Loucy (cell line): Measurements from ENCODE around the gene SH3PXD2A.

ENCODE experiments used
- H2AFZ ChIP-seq: fragments of 200-600 bp; sonication (generic); 2 replicates; pipeline ENCODE4 v1.6.0; 2016; ENCODE audit warnings: antibody characterized with exemption, mild to moderate bottlenecking, low read length, moderate library complexity
- H3F3A ChIP-seq: fragments of 200-600 bp; 2 replicates; pipeline ENCODE4 v1.6.0; 2016; ENCODE audit warnings: antibody characterized with exemption, low read depth, mild to moderate bottlenecking
- H3K27me3 ChIP-seq: fragments of 200-600 bp; sonication (generic); 2 replicates; pipeline ENCODE4 v1.6.1; 2014; ENCODE audit warnings: low read length, mild to moderate bottlenecking; ENCODE audit not compliant: insufficient read depth, poor library complexity, severe bottlenecking
- H3K36me3 ChIP-seq: fragments of 200-600 bp; sonication (generic); 2 replicates; pipeline ENCODE4 v1.6.1; 2016; ENCODE audit warnings: low read length; ENCODE audit not compliant: insufficient read depth
- H3K4me1 ChIP-seq: fragments of 200-600 bp; sonication (generic); 2 replicates; pipeline ENCODE4 v1.5.1; 2014; ENCODE audit warnings: low read length, mild to moderate bottlenecking; ENCODE audit not compliant: insufficient read depth, poor library complexity, severe bottlenecking
- H3K4me2 ChIP-seq: fragments of 200-600 bp; sonication (generic); 2 replicates; pipeline ENCODE4 v1.6.0; 2014; ENCODE audit warnings: antibody characterized with exemption, low read length, low read depth, mild to moderate bottlenecking; ENCODE audit not compliant: poor library complexity, severe bottlenecking
- H3K4me3 ChIP-seq: fragments of 200-600 bp; sonication (generic); 2 replicates; pipeline ENCODE4 v1.5.1; 2014; ENCODE audit warnings: low read length, mild to moderate bottlenecking, mixed read lengths; ENCODE audit not compliant: poor library complexity, severe bottlenecking
- H3K79me2 ChIP-seq: fragments of 200-600 bp; sonication (generic); 2 replicates; pipeline ENCODE4 v1.6.1; 2014; ENCODE audit warnings: low read length; ENCODE audit not compliant: insufficient read depth
- H3K9ac ChIP-seq: fragments of 200-600 bp; sonication (generic); 2 replicates; pipeline ENCODE4 v1.6.0; 2014; ENCODE audit warnings: mild to moderate bottlenecking, low read depth, low read length, moderate library complexity; ENCODE audit not compliant: poor library complexity, severe bottlenecking
- H3K9me2 ChIP-seq: fragments of 200-600 bp; sonication (generic); replicated peaks from 2 replicates; pipeline ENCODE4 v1.6.1; 2016; ENCODE audit warnings: low read depth, low read length, mixed read lengths
- H3K9me3 ChIP-seq: fragments of 200-600 bp; sonication (generic); 2 replicates; pipeline ENCODE4 v1.6.1; 2014; ENCODE audit warnings: mild to moderate bottlenecking, antibody characterized with exemption, low read length, low read depth; ENCODE audit not compliant: insufficient read depth
- H4K20me1 ChIP-seq: fragments of 200-600 bp; sonication (generic); 2 replicates; pipeline ENCODE4 v1.6.0; 2014; ENCODE audit warnings: antibody characterized with exemption, low read length, mild to moderate bottlenecking; ENCODE audit not compliant: insufficient read depth, poor library complexity, severe bottlenecking
- EZH2phosphoT487 ChIP-seq: fragments of 200-600 bp; IDR thresholded peaks from 2 replicates; pipeline ENCODE4 v1.6.1; 2018; ENCODE audit warnings: antibody characterized with exemption, mild to moderate bottlenecking, moderate library complexity, borderline replicate concordance
- TF ChIP-seq, protein P1 (sequence below): fragments of 200-600 bp; sonication (generic); conservative IDR thresholded peaks from 2 replicates; pipeline ENCODE4 v1.5.1; 2014; ENCODE audit warnings: mild to moderate bottlenecking, antibody characterized with exemption, low read length

SH3PXD2A gene

DNA sequence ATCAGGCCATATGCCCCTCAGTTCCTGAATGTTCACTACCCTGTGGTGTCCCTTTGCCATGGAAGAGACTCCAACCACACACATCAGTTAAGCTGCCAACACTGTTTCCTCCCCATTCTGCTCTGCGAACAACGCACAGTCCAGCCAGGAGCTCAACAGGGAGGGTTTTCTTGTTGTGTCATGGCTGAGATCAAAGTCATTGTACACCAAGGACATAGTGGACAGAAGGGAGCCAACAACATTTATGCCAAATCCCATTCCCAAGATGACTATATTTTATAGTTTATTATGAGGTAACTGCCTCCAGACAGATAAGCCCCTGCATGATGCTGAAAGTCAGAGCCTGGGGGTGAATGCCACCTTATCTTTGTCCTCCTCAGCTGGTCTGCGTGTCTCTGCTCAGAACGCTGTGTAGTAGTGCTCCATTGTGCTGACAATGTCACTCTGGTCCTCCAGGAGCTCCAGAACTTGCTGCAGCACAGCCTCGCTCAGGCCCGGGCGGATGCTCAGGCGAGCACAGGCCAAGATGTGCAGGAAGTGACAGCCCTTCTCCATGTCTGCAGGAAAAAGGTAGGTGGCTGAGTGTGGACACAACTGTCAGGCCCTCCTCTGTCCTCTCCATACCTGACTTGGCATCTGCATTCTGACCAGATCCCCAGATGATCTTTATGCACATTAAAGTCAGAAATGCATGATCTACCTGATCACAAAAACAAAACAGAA is 27.1 kb upstream of the SH3PXD2A start:
- TF ChIP-seq EZH2phosphoT487, result no peak
- TF ChIP-seq, protein P1, sequence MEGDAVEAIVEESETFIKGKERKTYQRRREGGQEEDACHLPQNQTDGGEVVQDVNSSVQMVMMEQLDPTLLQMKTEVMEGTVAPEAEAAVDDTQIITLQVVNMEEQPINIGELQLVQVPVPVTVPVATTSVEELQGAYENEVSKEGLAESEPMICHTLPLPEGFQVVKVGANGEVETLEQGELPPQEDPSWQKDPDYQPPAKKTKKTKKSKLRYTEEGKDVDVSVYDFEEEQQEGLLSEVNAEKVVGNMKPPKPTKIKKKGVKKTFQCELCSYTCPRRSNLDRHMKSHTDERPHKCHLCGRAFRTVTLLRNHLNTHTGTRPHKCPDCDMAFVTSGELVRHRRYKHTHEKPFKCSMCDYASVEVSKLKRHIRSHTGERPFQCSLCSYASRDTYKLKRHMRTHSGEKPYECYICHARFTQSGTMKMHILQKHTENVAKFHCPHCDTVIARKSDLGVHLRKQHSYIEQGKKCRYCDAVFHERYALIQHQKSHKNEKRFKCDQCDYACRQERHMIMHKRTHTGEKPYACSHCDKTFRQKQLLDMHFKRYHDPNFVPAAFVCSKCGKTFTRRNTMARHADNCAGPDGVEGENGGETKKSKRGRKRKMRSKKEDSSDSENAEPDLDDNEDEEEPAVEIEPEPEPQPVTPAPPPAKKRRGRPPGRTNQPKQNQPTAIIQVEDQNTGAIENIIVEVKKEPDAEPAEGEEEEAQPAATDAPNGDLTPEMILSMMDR, result no peak
- peaks cover 51% of the 10 kb centered on the region; the same call in 1 of the 2 replicates for H3K36me3 ChIP-seq
- H3K4me1 ChIP-seq, result no peaks in the 10 kb centered on the region

DNA sequence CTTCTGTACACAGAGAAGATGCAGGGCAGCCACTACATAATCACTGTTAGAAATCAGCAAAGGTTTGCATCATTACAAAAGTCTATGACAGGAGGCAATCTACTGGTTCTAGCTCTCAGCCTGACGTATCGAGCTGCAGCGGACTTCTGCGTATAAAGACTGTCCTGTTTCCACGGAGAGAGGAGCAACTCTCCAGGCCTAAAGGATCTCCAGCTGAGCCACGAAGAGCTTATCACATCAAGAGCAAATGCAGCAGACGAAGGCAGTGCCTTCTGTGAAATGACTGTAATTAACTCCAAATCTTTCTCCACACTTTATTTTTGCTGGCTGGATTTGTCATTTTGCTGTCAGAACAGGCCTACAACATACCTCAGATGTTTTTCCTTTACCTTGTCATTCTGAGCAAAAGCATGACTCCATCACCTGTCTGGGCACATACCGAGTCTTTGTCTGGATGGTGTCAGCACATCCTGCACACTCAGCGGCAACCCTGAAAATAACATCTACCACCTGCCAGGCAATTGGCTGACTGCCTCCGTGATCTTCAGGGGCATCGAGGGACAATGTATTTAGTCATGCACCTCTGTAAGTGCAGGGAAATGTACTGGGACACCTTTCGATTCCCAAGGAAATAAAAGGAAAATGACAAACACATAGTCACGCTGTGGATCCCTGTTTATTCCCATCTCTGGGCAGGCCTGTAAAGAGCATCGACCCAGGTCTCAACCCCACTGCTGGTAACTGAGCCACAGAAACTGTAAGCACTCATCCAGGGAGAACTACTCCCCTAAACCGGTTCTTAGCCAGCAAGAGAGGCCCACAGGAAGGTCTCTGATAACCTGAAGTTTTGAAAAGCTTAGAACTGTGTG is 26.3 kb upstream of the SH3PXD2A start:
- Histone ChIP-seq H3K9ac (no peak overlapping the region), H3K4me3 (no peak overlapping the region), H3K4me1 (no peaks in the 10 kb centered on the region), H3K9me2 (no peaks in the 10 kb centered on the region), H3K27me3 (no peaks in the 10 kb centered on the region), H3K36me3 (peaks cover 43% of the 10 kb centered on the region; the same call in 1 of the 2 replicates), H3K79me2 (no peaks in the 10 kb centered on the region), H3K9me3 (no peaks in the 10 kb centered on the region), H3K4me2 (no peak overlapping the region), H3F3A (no peaks in the 10 kb centered on the region), H2AFZ (no peak overlapping the region), H4K20me1 (no peaks in the 10 kb centered on the region)
- TF ChIP-seq, protein P1, result no peak
- TF ChIP-seq EZH2phosphoT487, result no peak

More for the DNA sequence above, 27.1 kb upstream of the SH3PXD2A start:
- H3K9ac ChIP-seq, result no peak overlapping the region
- H3K9me3 ChIP-seq, result no peaks in the 10 kb centered on the region
- no peaks in the 10 kb centered on the region for H4K20me1 ChIP-seq
- H3K27me3 ChIP-seq, result no peaks in the 10 kb centered on the region
- H3F3A ChIP-seq, result no peaks in the 10 kb centered on the region
- H3K9me2 ChIP-seq, result no peaks in the 10 kb centered on the region
- no peaks in the 10 kb centered on the region for H3K79me2 ChIP-seq
- no peak overlapping the region for H2AFZ ChIP-seq
- no peak overlapping the region for H3K4me3 ChIP-seq
- no peak overlapping the region for H3K4me2 ChIP-seq

DNA sequence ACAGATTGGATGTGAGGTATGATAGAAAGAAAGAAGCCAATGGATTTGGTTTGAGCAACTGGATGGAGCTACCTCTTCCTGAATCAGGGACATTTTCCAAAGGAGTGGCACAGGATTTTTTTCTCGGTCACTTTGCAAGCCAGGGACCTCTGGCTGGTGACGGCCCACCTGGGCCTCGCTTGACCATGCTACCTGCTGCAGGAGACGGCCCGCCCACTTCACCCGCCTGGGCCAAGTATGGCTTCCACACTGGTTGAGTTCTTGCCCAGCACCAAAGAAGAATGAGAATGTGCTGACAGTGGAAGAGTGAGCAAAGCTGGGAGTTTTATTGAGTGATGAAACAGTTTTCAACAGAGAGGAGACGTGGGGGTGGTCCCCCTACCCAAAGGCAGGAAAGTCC is 24.5 kb upstream of the SH3PXD2A start:
- H3K4me1 ChIP-seq, result no peaks in the 10 kb centered on the region
- H3K4me2 ChIP-seq, result no peak overlapping the region
- peaks cover 42% of the 10 kb centered on the region; the same call in 1 of the 2 replicates for H3K36me3 ChIP-seq
- no peaks in the 10 kb centered on the region for H3K79me2 ChIP-seq
- H3K9me3 ChIP-seq, result no peaks in the 10 kb centered on the region
- no peaks in the 10 kb centered on the region for H3K27me3 ChIP-seq
- no peak overlapping the region for H2AFZ ChIP-seq
- H3K9ac ChIP-seq, result no peak overlapping the region
- no peak overlapping the region for H3K4me3 ChIP-seq
- no peaks in the 10 kb centered on the region for H4K20me1 ChIP-seq
- TF ChIP-seq, protein P1, result no peak
- no peak for TF ChIP-seq EZH2phosphoT487
- no peaks in the 10 kb centered on the region for H3F3A ChIP-seq
- no peaks in the 10 kb centered on the region for H3K9me2 ChIP-seq
